Fibroblast of gingiva (primary cell): ENCODE data around the gene TRAM2.

ENCODE experiments used
- DNase-seq: peaks from one replicate; pipeline ENCODE4 v3.0.0-alpha.2; 2011; ENCODE audit warnings: low read depth

Gene TRAM2

GRCh38 chr6:52566853-52567279 is 10.0 kb downstream of the TRAM2 start:
- DNase-seq: peak; percentile 98

GRCh38 chr6:52566201-52566600 is 10.7 kb downstream of the TRAM2 start:
- DNase-seq: no peak

- no peak for DNase-seq
Observed at GRCh38 chr6:52564856-52565255, 12.0 kb downstream of the TRAM2 start.

GRCh38 chr6:52562911-52563310 is 13.9 kb downstream of the TRAM2 start:
- no peak for DNase-seq

DNA sequence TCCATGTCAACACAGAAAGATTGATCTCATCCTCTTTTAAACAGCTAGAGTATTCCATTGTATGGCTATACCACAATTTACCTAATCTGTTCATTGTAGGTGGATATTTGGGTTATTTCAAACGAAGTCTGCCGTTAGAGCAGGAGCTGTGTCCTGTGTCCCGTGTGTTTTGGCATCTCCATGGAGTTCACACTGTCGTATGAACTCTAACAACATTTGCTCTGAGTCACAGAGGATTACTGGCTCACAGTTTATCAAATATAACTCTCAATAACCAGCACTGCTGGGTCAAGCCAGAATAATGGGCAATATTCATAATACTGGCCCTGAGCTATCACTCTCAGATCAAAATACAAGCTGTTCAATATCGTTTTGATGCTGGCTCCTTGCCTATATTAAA is 16.4 kb downstream of the TRAM2 start:
- DNase-seq: no peak

GRCh38 chr6:52558266-52559000 is 18.4 kb downstream of the TRAM2 start:
- no peak for DNase-seq

- DNase-seq: no peak
Observed at GRCh38 chr6:52557389-52558265, 19.2 kb downstream of the TRAM2 start.

DNA sequence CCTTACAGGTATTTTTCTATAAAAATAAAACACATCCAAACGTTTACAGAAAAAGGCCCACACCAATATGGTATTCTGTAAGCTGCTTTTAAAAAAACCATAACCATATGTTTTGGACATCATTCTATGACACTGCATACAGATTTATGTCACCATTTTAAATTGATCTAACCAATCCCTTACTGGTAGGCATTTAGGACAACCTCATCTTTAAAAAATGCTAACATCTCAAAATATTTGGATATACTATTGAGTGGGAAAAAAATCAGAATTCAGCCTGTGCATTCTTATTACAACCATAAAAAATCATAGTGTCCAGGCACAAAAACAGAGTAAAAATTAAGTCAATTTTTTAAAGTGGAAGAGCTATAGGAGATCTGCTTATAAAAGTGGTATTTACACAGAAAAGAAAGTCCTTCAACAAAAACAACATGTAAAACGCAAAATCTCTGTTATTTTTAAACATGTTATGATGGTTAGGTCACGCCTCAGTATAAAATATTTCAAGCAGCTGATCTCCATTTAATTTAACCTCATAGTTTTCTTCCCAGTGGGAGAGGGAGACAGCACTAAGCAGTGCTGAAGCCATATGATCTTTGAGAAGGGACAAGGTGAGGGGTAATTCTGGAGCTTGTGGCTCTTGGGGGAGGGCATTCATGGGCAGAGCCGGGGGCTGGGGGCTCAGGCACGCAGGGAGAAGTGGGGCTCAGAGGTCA is 21.2 kb downstream of the TRAM2 start:
- no peak for DNase-seq

GRCh38 chr6:52554684-52555280 is 22.1 kb downstream of the TRAM2 start:
- DNase-seq: no peak

- no peak for DNase-seq
Observed at GRCh38 chr6:52553719-52554118, 23.1 kb downstream of the TRAM2 start.

DNA sequence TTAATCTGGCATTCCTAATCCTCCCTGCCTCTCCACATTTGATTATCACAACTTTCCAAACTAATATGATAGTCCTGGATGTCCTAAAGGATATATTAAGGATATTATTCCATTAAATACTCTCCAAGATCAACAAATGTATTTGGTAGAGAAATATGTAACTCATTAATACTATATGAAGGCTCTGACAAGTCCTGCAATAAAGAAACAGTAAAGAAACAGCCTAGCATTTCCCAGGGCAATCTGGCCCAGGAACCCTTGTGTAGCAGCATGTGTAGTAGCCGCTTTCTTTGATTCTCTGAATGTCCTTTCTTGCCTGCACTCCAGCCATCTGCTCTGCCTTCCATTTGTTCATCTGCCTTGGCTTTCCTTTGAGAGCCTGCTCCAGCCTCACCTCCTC is 23.7 kb downstream of the TRAM2 start:
- DNase-seq: no peak

DNA sequence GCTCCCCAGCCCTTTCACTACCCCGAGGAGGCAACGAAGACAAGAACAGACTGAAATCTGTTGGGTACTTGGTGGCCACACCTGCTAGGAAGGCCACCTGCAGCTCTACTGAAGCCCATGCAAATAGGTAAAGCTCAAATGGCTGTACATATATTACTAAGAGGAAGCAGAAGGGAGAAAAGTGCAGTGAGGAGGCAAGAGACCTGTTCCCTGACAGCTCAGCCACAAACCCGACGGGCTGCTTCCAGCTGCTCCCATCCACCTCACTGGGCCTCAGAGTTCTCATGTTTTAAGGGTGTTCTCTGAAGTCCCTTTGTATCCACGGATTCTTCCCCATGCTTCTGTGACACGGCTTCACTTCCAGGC is 24.6 kb downstream of the TRAM2 start:
- no peak for DNase-seq

GRCh38 chr6:52551483-52552277 is 25.2 kb downstream of the TRAM2 start:
- peak; percentile 81 for DNase-seq

- no peak for DNase-seq
Observed at GRCh38 chr6:52550870-52551269, 26.0 kb downstream of the TRAM2 start.

GRCh38 chr6:52550014-52550575 is 26.8 kb downstream of the TRAM2 start:
- no peak for DNase-seq

DNA sequence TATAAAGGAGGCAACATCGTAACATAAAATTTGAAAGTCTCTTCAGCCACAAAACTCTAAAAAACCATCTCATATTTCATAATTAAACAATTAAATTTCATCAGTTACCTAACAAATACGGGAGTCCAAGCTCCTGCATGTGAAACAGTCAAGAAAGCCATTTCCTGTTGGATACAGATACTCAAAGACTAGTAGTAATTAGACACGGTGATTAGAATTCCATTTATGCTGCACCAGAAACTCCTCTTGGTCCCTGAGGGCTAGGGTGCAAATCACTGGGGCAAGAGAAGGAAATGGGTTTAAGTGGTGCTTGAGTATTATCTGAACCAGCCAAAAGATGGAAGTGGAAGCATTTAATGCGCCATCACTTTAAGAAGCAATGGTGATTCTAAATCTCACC is 27.4 kb downstream of the TRAM2 start:
- no peak for DNase-seq

DNA sequence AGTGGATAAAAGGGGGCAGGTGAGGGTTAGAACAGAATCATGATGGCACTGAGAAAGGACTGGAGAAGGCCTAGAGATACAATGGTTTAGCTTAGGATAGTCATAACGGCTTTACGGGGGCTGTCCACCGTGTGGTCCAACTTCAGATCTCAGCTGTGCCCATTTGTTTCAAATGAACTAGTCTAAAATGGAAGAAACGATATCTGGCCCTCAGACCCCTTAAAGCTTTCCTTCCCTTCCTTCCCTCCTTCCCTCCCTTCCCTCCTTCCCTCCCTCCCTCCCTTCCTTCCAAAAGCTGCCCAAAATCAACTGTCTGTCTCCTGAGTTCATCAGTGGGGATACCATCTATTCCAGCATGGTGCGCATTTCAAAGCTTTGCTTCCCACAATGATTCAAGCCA is 27.9 kb downstream of the TRAM2 start:
- no peak for DNase-seq

- no peak for DNase-seq
Observed at GRCh38 chr6:52548353-52548713, 28.5 kb downstream of the TRAM2 start.

DNA sequence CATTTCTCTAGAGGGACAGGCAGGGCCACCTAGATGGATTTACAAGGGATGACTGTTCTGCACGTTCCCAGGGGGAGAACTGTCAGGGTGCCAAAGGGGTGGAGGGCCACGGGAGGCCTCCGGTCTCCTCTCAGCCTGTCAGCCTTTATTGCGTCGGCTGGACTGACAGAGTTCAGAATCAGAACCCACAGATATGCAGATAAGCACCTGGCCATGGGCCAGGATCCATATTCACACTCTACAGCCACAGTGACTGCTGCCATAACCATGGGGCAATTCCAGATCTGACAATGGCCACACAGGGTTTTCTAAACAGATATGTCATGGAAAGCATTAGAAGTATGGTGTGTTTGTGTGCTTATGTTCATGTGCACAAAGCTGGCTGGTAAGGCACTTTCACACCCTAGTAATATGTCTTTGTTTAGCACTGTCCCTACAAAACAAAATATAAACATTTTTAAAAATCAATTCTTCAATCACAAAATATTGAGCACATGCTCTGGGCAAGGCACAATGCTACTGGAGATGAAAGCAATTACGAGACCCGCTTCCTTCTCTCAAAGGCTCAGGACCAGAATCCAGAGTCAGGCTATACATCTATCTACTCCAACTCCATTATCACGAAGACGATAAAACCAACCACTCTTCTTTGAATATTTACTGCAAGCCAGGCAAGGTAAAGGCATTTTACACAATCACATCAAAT is 29.1 kb downstream of the TRAM2 start:
- DNase-seq: no peak

GRCh38 chr6:52546678-52547077 is 30.2 kb downstream of the TRAM2 start:
- DNase-seq: no peak

GRCh38 chr6:52546192-52546591 is 30.7 kb downstream of the TRAM2 start:
- DNase-seq: no peak
